B cell (primary cell): ENCODE measurements around the gene EPB41L3. TPM values are rescaled to one million over a fixed set of nuclear protein-coding genes. Genes with fewer than 3 reads are reported as not detected.

Experiments used
- ATAC-seq: fragments of 200-7000 bp; cut with Tn5 transposase; one replicate; pipeline ENCODE4 v1.10.0; 2021; ENCODE audit warnings: low read depth, mild to moderate bottlenecking, moderate number of reproducible peaks, moderate library complexity
- CTCF ChIA-PET: fragments of 350-600 bp; sonication (Branson Sonifier 250); formaldehyde crosslinking; loops from one replicate; lab custom pipeline; 2021; ENCODE audit warnings: antibody characterized with exemption, inconsistent platforms; lab: Charles Lee
- POLR2A ChIA-PET: fragments of 350-600 bp; sonication (Branson Sonifier 250); formaldehyde crosslinking; loops from one replicate; lab custom pipeline; 2021; ENCODE audit warnings: antibody characterized with exemption; lab: Charles Lee
- DNase-seq: peaks from one replicate; pipeline ENCODE4 v3.0.0; 2013
- H2AFZ ChIP-seq: 2 replicates; pipeline ENCODE4 v1.6.1; 2012; ENCODE audit warnings: mild to moderate bottlenecking, low read depth, low read length; ENCODE audit not compliant: insufficient read depth, poor library complexity, severe bottlenecking
- H3K27ac ChIP-seq, 2 donors: 1 replicate in 1 of 2; 2 replicates in 1 of 2; pipeline ENCODE4 v1.5.1; 2012 to 2013; ENCODE audit warnings: low read length in 2 of 2, mild to moderate bottlenecking in 2 of 2, moderate library complexity in 1 of 2
- H3K27me3 ChIP-seq, 4 experiments: fragments of 200-600 bp in 1 of 4; sonication (generic) in 1 of 4; replicated peaks in 1 of 4; 1 replicate in 2 of 4; 2 replicates in 2 of 4; pipeline versions ENCODE4 v1.6.1 to v1.7.0; 2013 to 2016; ENCODE audit warnings: low read length in 3 of 4, mild to moderate bottlenecking in 2 of 4, mixed read lengths in 1 of 4, moderate library complexity in 1 of 4; ENCODE audit not compliant: insufficient read depth in 4 of 4, control insufficient read depth in 3 of 4; ENCODE audit errors: control extremely low read depth in 1 of 4
- H3K36me3 ChIP-seq, 2 experiments: replicated peaks in 1 of 2; 1 replicate in 1 of 2; 2 replicates in 1 of 2; pipeline versions ENCODE4 v1.6.1 to v1.7.1; 2013; ENCODE audit warnings: low read length in 1 of 2; ENCODE audit not compliant: insufficient read depth in 2 of 2, control insufficient read depth in 1 of 2; ENCODE audit errors: control extremely low read depth in 1 of 2, extremely low read depth in 1 of 2
- H3K4me1 ChIP-seq, 2 donors: fragments of 200-600 bp in 1 of 2; sonication (generic) in 1 of 2; 1 replicate in 1 of 2; 2 replicates in 1 of 2; pipeline versions ENCODE4 v1.5.1 to v1.6.1; 2013 to 2017; ENCODE audit warnings: low read length in 2 of 2; ENCODE audit not compliant: control insufficient read depth in 2 of 2, insufficient read depth in 2 of 2
- H3K4me2 ChIP-seq: replicated peaks from 2 replicates; pipeline ENCODE3; 2012; ENCODE audit warnings: mild to moderate bottlenecking, low read depth, low read length; ENCODE audit not compliant: poor library complexity, severe bottlenecking
- H3K4me3 ChIP-seq, 5 experiments: fragments of 200-600 bp in 1 of 5; sonication (generic) in 1 of 5; 1 replicate in 3 of 5; 2 replicates in 2 of 5; pipeline versions ENCODE4 v1.5.1 to v1.7.0; 2011 to 2016; ENCODE audit warnings: low read length in 4 of 5, mild to moderate bottlenecking in 4 of 5, low read depth in 2 of 5, control low read depth in 1 of 5, moderate library complexity in 1 of 5; ENCODE audit not compliant: insufficient read depth in 1 of 5; ENCODE audit errors: control extremely low read depth in 1 of 5, extremely low read depth in 1 of 5
- H3K79me2 ChIP-seq: fragments of 200-600 bp; sonication (generic); one replicate; pipeline ENCODE4 v1.6.0; 2016; ENCODE audit warnings: low read length; ENCODE audit not compliant: control insufficient read depth, insufficient read depth
- H3K9ac ChIP-seq: fragments of 200-600 bp; sonication (generic); 2 replicates; pipeline ENCODE4 v1.6.1; 2017; ENCODE audit warnings: mild to moderate bottlenecking, low read length, moderate library complexity
- H3K9me3 ChIP-seq, 3 donors: one replicate each; pipeline versions ENCODE4 v1.6.1 to v1.7.1; 2013; ENCODE audit warnings: low read length in 2 of 3; ENCODE audit not compliant: control insufficient read depth in 2 of 3, insufficient read depth in 1 of 3; ENCODE audit errors: control extremely low read depth in 1 of 3
- H4K20me1 ChIP-seq: 2 replicates; pipeline ENCODE4 v1.6.0; 2012; ENCODE audit warnings: mild to moderate bottlenecking, low read length; ENCODE audit not compliant: insufficient read depth, control insufficient read depth, poor library complexity, severe bottlenecking
- H3K27ac Mint-ChIP-seq: one replicate; pipeline ENCODE4 v1.8.0; 2021; ENCODE audit warnings: mixed read lengths
- H3K27me3 Mint-ChIP-seq: one replicate; pipeline ENCODE4 v1.8.0; 2021; ENCODE audit warnings: mixed read lengths
- H3K4me1 Mint-ChIP-seq: one replicate; pipeline ENCODE4 v1.8.0; 2021; ENCODE audit warnings: mixed read lengths
- H3K4me3 Mint-ChIP-seq: one replicate; pipeline ENCODE4 v1.8.0; 2021; ENCODE audit warnings: mixed read lengths
- H3K9me3 Mint-ChIP-seq: one replicate; pipeline ENCODE4 v1.8.0; 2022; ENCODE audit warnings: mixed read lengths; ENCODE audit not compliant: insufficient read depth
- EZH2 ChIP-seq: IDR thresholded peaks from 2 replicates; pipeline ENCODE4 v1.6.1; 2012; ENCODE audit warnings: borderline replicate concordance, low read depth, mild to moderate bottlenecking, moderate library complexity, low read length; ENCODE audit not compliant: insufficient read depth, poor library complexity, severe bottlenecking
- WGBS: methylation state at CpG from one replicate; pipeline ENCODE4 v1.1.5; 2013; ENCODE audit warnings: missing lambda C conversion rate; ENCODE audit not compliant: insufficient coverage; 5-methylcytosine and 5-hydroxymethylcytosine counted together
- intact Hi-C: fragments of 100-400 bp; cut with micrococcal nuclease; formaldehyde crosslinking; loops from one replicate; pipeline ENCODE4 v1.10.0; 2022
- polyA plus RNA-seq: library from polyadenylated mRNA; depleted of rRNA; stranded (reverse); fragments of >200 nt; gene quantifications from 2 replicates; pipeline ENCODE4 v1.2.3, GENCODE V29; 2012
- total RNA-seq, 2 donors: library from RNA; stranded (reverse); fragments of 120-200 nt in 1 of 2; gene quantifications; 1 replicate in 1 of 2; 2 replicates in 1 of 2; pipeline versions ENCODE4 v1.2.3 to v1.2.4, GENCODE V29; 2013 to 2022
- TF ChIP-seq, protein P1 (sequence below): fragments of 200-600 bp; IDR thresholded peaks from one replicate; pipeline ENCODE4 v1.8.0; 2022; ENCODE audit warnings: antibody characterized with exemption, mild to moderate bottlenecking

The EPB41L3 gene
- total and polyA plus RNA-seq, 2 donors (not counting 1 experiment from before 2014, with no cell fraction given) = 0.57 to 0.58 TPM

DNA sequence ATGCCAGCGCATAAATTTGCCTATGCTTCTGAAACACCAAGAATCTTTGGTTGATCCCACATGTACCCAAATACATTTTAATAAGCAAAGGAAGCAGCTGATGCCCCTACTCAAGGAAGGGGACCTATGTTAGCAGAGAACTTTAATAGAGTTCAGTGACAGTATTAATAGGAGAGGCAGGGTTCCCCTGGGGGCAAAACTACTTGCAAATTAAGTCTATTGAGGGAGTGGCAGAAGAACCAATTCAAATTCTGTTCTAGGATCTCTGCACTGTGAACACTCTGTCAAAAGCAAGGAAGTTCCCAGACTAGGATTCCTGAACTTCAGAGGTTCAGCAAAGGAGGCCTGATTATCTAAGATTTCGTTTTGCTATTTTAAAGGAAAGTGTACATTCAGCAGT, 47.5 kb downstream of the EPB41L3 start:
- Histone ChIP-seq H2AFZ (no peak overlapping the region), H3K4me1 (no peaks in the 10 kb centered on the region), H3K4me2 (no peak overlapping the region), H3K27ac (no peak overlapping the region), H3K9me3 (no peaks in the 10 kb centered on the region), H3K79me2 (no peaks in the 10 kb centered on the region), H3K27me3 (no peaks in the 10 kb centered on the region), H4K20me1 (no peaks in the 10 kb centered on the region), H3K36me3 (no peaks in the 10 kb centered on the region), H3K9ac (no peak overlapping the region), H3K4me3 (no peak overlapping the region)
- Mint-ChIP-seq H3K27me3 (peaks cover 3% of the 10 kb centered on the region), H3K9me3 (no peaks in the 10 kb centered on the region), H3K4me1 (no peaks in the 10 kb centered on the region), H3K27ac (no peak overlapping the region), H3K4me3 (no peak overlapping the region)
- TF ChIP-seq EZH2 = no peak
- TF ChIP-seq, protein P1, sequence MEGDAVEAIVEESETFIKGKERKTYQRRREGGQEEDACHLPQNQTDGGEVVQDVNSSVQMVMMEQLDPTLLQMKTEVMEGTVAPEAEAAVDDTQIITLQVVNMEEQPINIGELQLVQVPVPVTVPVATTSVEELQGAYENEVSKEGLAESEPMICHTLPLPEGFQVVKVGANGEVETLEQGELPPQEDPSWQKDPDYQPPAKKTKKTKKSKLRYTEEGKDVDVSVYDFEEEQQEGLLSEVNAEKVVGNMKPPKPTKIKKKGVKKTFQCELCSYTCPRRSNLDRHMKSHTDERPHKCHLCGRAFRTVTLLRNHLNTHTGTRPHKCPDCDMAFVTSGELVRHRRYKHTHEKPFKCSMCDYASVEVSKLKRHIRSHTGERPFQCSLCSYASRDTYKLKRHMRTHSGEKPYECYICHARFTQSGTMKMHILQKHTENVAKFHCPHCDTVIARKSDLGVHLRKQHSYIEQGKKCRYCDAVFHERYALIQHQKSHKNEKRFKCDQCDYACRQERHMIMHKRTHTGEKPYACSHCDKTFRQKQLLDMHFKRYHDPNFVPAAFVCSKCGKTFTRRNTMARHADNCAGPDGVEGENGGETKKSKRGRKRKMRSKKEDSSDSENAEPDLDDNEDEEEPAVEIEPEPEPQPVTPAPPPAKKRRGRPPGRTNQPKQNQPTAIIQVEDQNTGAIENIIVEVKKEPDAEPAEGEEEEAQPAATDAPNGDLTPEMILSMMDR = no peak
- intact Hi-C loops = no loop called here
- no peak for ATAC-seq
- DNase-seq = no peak
- POLR2A ChIA-PET = no interaction called here
- no CpG with 5 or more reads among the region's 2 CpGs for WGBS
- CTCF ChIA-PET = no interaction called here

DNA sequence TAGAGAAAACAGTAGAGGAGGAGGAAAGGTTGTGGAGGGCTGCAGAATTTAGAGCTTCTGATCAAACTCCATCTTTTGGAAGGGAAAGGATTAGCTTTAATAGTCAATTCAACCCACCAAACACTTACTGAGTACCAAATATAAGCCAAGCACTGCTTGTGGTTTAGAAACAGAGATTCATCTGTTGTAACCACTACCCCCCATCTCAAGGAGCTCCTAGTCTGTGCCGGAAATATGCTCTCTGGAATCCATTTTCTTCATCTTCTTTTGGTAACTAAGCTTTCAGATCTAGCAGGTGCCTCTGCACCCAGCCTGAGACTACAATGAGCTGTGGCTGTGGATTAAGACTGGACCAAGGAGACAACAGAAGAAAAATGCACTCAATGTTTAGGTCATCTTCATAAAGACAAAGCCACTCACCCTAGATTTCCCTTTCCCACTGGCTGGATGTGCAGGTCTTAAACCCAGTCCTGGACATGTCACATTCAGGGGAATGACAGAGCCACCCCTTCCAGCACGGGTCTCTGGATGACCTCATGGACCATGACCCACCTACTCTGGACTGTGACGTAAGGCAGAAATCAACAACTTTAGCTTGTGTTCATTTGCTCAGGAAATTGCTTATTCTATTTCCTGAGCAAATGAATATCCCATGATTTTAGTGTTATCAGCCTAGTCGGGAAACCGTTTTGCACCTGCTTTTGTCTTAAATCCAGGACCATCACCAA, 52.9 kb downstream of the EPB41L3 start:
- POLR2A ChIA-PET = no interaction called here
- TF ChIP-seq EZH2 = no peak
- TF ChIP-seq, protein P1 = no peak
- H3K4me1 ChIP-seq = no peaks in the 10 kb centered on the region
- 77% methylated on average over 3 of the region's 5 CpGs for WGBS
- no peak for ATAC-seq
- no peaks in the 10 kb centered on the region for H3K4me1 Mint-ChIP-seq
- peaks cover 3% of the 10 kb centered on the region for H3K27me3 Mint-ChIP-seq
- no peak for DNase-seq
- no peaks in the 10 kb centered on the region for H3K36me3 ChIP-seq
- no peak overlapping the region for H3K4me2 ChIP-seq
- H4K20me1 ChIP-seq = no peaks in the 10 kb centered on the region
- peaks cover 3% of the 10 kb centered on the region for H3K9me3 Mint-ChIP-seq
- no peak overlapping the region for H3K4me3 ChIP-seq
- CTCF ChIA-PET = no interaction called here
- H2AFZ ChIP-seq = no peak overlapping the region
- H3K9me3 ChIP-seq = peaks cover 0 to 3% (median under 1%) of the 10 kb centered on the region in 3 donors
- no peaks in the 10 kb centered on the region for H3K27me3 ChIP-seq
- H3K27ac Mint-ChIP-seq = no peak overlapping the region
- no peak overlapping the region for H3K4me3 Mint-ChIP-seq
- intact Hi-C loops = no loop called here
- no peak overlapping the region for H3K9ac ChIP-seq
- H3K79me2 ChIP-seq = no peaks in the 10 kb centered on the region
- H3K27ac ChIP-seq = no peak overlapping the region
